ENCODE results near the gene IMPDH1.

The IMPDH1 gene

GRCh38 chr7:128374041-128374440 lies 35.7 kb downstream of the IMPDH1 start:
- Histone ChIP-seq H3K9me3 (ENCODE audit: control insufficient read depth in 2 of 2, low read length in 2 of 2) (no peaks in the 10 kb centered on the region), H3K27ac (ENCODE audit: low read depth in 2 of 2, low read length in 2 of 2) (no peak overlapping the region), H3K27me3 (ENCODE audit: control insufficient read depth in 2 of 2, insufficient read depth in 2 of 2, low read length in 2 of 2) (no peaks in the 10 kb centered on the region), H3K36me3 (ENCODE audit: control insufficient read depth in 2 of 2, insufficient read depth in 2 of 2, low read length in 2 of 2) (no peaks in the 10 kb centered on the region), H3K4me1 (ENCODE audit: control insufficient read depth in 2 of 2, insufficient read depth in 2 of 2, low read length in 2 of 2) (no peaks in the 10 kb centered on the region), H3K9ac (ENCODE audit: low read depth in 1 of 2, low read length in 2 of 2) (no peak overlapping the region), H3K4me3 (ENCODE audit: low read length in 2 of 2) (no peak overlapping the region)

- Histone ChIP-seq H3K4me1 (ENCODE audit: control insufficient read depth in 2 of 2, insufficient read depth in 2 of 2, low read length in 2 of 2) (no peaks in the 10 kb centered on the region), H3K9ac (ENCODE audit: low read depth in 1 of 2, low read length in 2 of 2) (no peak overlapping the region), H3K36me3 (ENCODE audit: control insufficient read depth in 2 of 2, insufficient read depth in 2 of 2, low read length in 2 of 2) (no peaks in the 10 kb centered on the region), H3K4me3 (ENCODE audit: low read length in 2 of 2) (no peak overlapping the region), H3K27me3 (ENCODE audit: control insufficient read depth in 2 of 2, insufficient read depth in 2 of 2, low read length in 2 of 2) (no peaks in the 10 kb centered on the region), H3K9me3 (ENCODE audit: control insufficient read depth in 2 of 2, low read length in 2 of 2) (no peaks in the 10 kb centered on the region), H3K27ac (ENCODE audit: low read depth in 2 of 2, low read length in 2 of 2) (no peak overlapping the region)
Observed at GRCh38 chr7:128373606-128374005, 36.2 kb downstream of the IMPDH1 start.

GRCh38 chr7:128370491-128370890 lies 39.3 kb downstream of the IMPDH1 start:
- H3K36me3 ChIP-seq (ENCODE audit: control insufficient read depth in 2 of 2, insufficient read depth in 2 of 2, low read length in 2 of 2), result no peaks in the 10 kb centered on the region

GRCh38 chr7:128366986-128367385 lies 42.8 kb downstream of the IMPDH1 start:
- Histone ChIP-seq H3K9me3 (ENCODE audit: control insufficient read depth in 2 of 2, low read length in 2 of 2) (no peaks in the 10 kb centered on the region), H3K4me3 (ENCODE audit: low read length in 2 of 2) (no peak overlapping the region), H3K9ac (ENCODE audit: low read depth in 1 of 2, low read length in 2 of 2) (no peak overlapping the region), H3K36me3 (ENCODE audit: control insufficient read depth in 2 of 2, insufficient read depth in 2 of 2, low read length in 2 of 2) (no peaks in the 10 kb centered on the region), H3K27me3 (ENCODE audit: control insufficient read depth in 2 of 2, insufficient read depth in 2 of 2, low read length in 2 of 2) (peaks cover 8 to 22% of the 10 kb centered on the region in 2 donors), H3K27ac (ENCODE audit: low read depth in 2 of 2, low read length in 2 of 2) (no peak overlapping the region), H3K4me1 (ENCODE audit: control insufficient read depth in 2 of 2, insufficient read depth in 2 of 2, low read length in 2 of 2) (no peaks in the 10 kb centered on the region)

More at GRCh38 chr7:128370491-128370890, 39.3 kb downstream of the IMPDH1 start:
- Histone ChIP-seq H3K4me3 (ENCODE audit: low read length in 2 of 2) (no peak overlapping the region), H3K27me3 (ENCODE audit: control insufficient read depth in 2 of 2, insufficient read depth in 2 of 2, low read length in 2 of 2) (peaks cover 0 to 2% of the 10 kb centered on the region in 2 donors), H3K27ac (ENCODE audit: low read depth in 2 of 2, low read length in 2 of 2) (no peak overlapping the region), H3K4me1 (ENCODE audit: control insufficient read depth in 2 of 2, insufficient read depth in 2 of 2, low read length in 2 of 2) (no peaks in the 10 kb centered on the region), H3K9ac (ENCODE audit: low read depth in 1 of 2, low read length in 2 of 2) (no peak overlapping the region), H3K9me3 (ENCODE audit: control insufficient read depth in 2 of 2, low read length in 2 of 2) (no peaks in the 10 kb centered on the region)

- Histone ChIP-seq H3K4me1 (ENCODE audit: control insufficient read depth in 2 of 2, insufficient read depth in 2 of 2, low read length in 2 of 2) (no peaks in the 10 kb centered on the region), H3K9me3 (ENCODE audit: control insufficient read depth in 2 of 2, low read length in 2 of 2) (no peaks in the 10 kb centered on the region), H3K27me3 (ENCODE audit: control insufficient read depth in 2 of 2, insufficient read depth in 2 of 2, low read length in 2 of 2) (peaks cover 8 to 25% of the 10 kb centered on the region in 2 donors), H3K9ac (ENCODE audit: low read depth in 1 of 2, low read length in 2 of 2) (no peak overlapping the region), H3K27ac (ENCODE audit: low read depth in 2 of 2, low read length in 2 of 2) (no peak overlapping the region), H3K36me3 (ENCODE audit: control insufficient read depth in 2 of 2, insufficient read depth in 2 of 2, low read length in 2 of 2) (no peaks in the 10 kb centered on the region), H3K4me3 (ENCODE audit: low read length in 2 of 2) (no peak overlapping the region)
Observed at GRCh38 chr7:128366300-128366699, 43.5 kb downstream of the IMPDH1 start.

GRCh38 chr7:128365432-128365831 lies 44.4 kb downstream of the IMPDH1 start:
- Histone ChIP-seq H3K36me3 (ENCODE audit: control insufficient read depth in 2 of 2, insufficient read depth in 2 of 2, low read length in 2 of 2) (no peaks in the 10 kb centered on the region), H3K9ac (ENCODE audit: low read depth in 1 of 2, low read length in 2 of 2) (no peak overlapping the region), H3K9me3 (ENCODE audit: control insufficient read depth in 2 of 2, low read length in 2 of 2) (no peaks in the 10 kb centered on the region), H3K27me3 (ENCODE audit: control insufficient read depth in 2 of 2, insufficient read depth in 2 of 2, low read length in 2 of 2) (peaks cover 12 to 25% of the 10 kb centered on the region in 2 donors), H3K4me1 (ENCODE audit: control insufficient read depth in 2 of 2, insufficient read depth in 2 of 2, low read length in 2 of 2) (peaks cover 6 to 7% of the 10 kb centered on the region in 2 donors), H3K4me3 (ENCODE audit: low read length in 2 of 2) (no peak overlapping the region), H3K27ac (ENCODE audit: low read depth in 2 of 2, low read length in 2 of 2) (no peak overlapping the region)

GRCh38 chr7:128364166-128364870 lies 45.5 kb downstream of the IMPDH1 start:
- H3K9ac ChIP-seq (ENCODE audit: low read depth in 1 of 2, low read length in 2 of 2), result no peak overlapping the region

GRCh38 chr7:128363261-128363721 lies 46.5 kb downstream of the IMPDH1 start:
- no peak overlapping the region for H3K9ac ChIP-seq (ENCODE audit: low read depth in 1 of 2, low read length in 2 of 2)
- no peak overlapping the region for H3K4me3 ChIP-seq (ENCODE audit: low read length in 2 of 2)
- H3K4me1 ChIP-seq (ENCODE audit: control insufficient read depth in 2 of 2, insufficient read depth in 2 of 2, low read length in 2 of 2), result peaks cover 6 to 7% of the 10 kb centered on the region in 2 donors
- H3K27ac ChIP-seq (ENCODE audit: low read depth in 2 of 2, low read length in 2 of 2), result no peak overlapping the region
- H3K36me3 ChIP-seq (ENCODE audit: control insufficient read depth in 2 of 2, insufficient read depth in 2 of 2, low read length in 2 of 2), result no peaks in the 10 kb centered on the region
- H3K9me3 ChIP-seq (ENCODE audit: control insufficient read depth in 2 of 2, low read length in 2 of 2), result no peaks in the 10 kb centered on the region
- peaks cover 18 to 31% of the 10 kb centered on the region in 2 donors for H3K27me3 ChIP-seq (ENCODE audit: control insufficient read depth in 2 of 2, insufficient read depth in 2 of 2, low read length in 2 of 2)

More at GRCh38 chr7:128364166-128364870, 45.5 kb downstream of the IMPDH1 start:
- H3K36me3 ChIP-seq (ENCODE audit: control insufficient read depth in 2 of 2, insufficient read depth in 2 of 2, low read length in 2 of 2), result no peaks in the 10 kb centered on the region
- H3K4me3 ChIP-seq (ENCODE audit: low read length in 2 of 2), result no peak overlapping the region
- H3K4me1 ChIP-seq (ENCODE audit: control insufficient read depth in 2 of 2, insufficient read depth in 2 of 2, low read length in 2 of 2), result peaks cover 6 to 7% of the 10 kb centered on the region in 2 donors
- no peaks in the 10 kb centered on the region for H3K9me3 ChIP-seq (ENCODE audit: control insufficient read depth in 2 of 2, low read length in 2 of 2)
- peaks cover 18 to 31% of the 10 kb centered on the region in 2 donors for H3K27me3 ChIP-seq (ENCODE audit: control insufficient read depth in 2 of 2, insufficient read depth in 2 of 2, low read length in 2 of 2)
- no peak overlapping the region for H3K27ac ChIP-seq (ENCODE audit: low read depth in 2 of 2, low read length in 2 of 2)

GRCh38 chr7:128362670-128363069 lies 47.1 kb downstream of the IMPDH1 start:
- H3K9me3 ChIP-seq (ENCODE audit: control insufficient read depth in 2 of 2, low read length in 2 of 2), result no peaks in the 10 kb centered on the region
- no peak overlapping the region for H3K9ac ChIP-seq (ENCODE audit: low read depth in 1 of 2, low read length in 2 of 2)
- peaks cover 6 to 7% of the 10 kb centered on the region in 2 donors for H3K4me1 ChIP-seq (ENCODE audit: control insufficient read depth in 2 of 2, insufficient read depth in 2 of 2, low read length in 2 of 2)
- no peak overlapping the region for H3K4me3 ChIP-seq (ENCODE audit: low read length in 2 of 2)
- H3K36me3 ChIP-seq (ENCODE audit: control insufficient read depth in 2 of 2, insufficient read depth in 2 of 2, low read length in 2 of 2), result no peaks in the 10 kb centered on the region
- peaks cover 18 to 34% of the 10 kb centered on the region in 2 donors for H3K27me3 ChIP-seq (ENCODE audit: control insufficient read depth in 2 of 2, insufficient read depth in 2 of 2, low read length in 2 of 2)
- H3K27ac ChIP-seq (ENCODE audit: low read depth in 2 of 2, low read length in 2 of 2), result no peak overlapping the region

GRCh38 chr7:128361411-128362379 lies 48.1 kb downstream of the IMPDH1 start, which contains the start of gene PRRT4:
Gene PRRT4, minus strand, starts transcription at chr7:128361690.
- Histone ChIP-seq H3K4me3 (ENCODE audit: low read length in 2 of 2) (peak within 1 kb of the TSS; percentile 60), H3K9me3 (ENCODE audit: control insufficient read depth in 2 of 2, low read length in 2 of 2) (no peaks in the 10 kb centered on the region), H3K4me1 (ENCODE audit: control insufficient read depth in 2 of 2, insufficient read depth in 2 of 2, low read length in 2 of 2) (peaks cover 6 to 7% of the 10 kb centered on the region in 2 donors), H3K9ac (ENCODE audit: low read depth in 1 of 2, low read length in 2 of 2) (no peak within 1 kb of the TSS), H3K36me3 (ENCODE audit: control insufficient read depth in 2 of 2, insufficient read depth in 2 of 2, low read length in 2 of 2) (no peaks in the 10 kb centered on the region), H3K27me3 (ENCODE audit: control insufficient read depth in 2 of 2, insufficient read depth in 2 of 2, low read length in 2 of 2) (peaks cover 18 to 32% of the 10 kb centered on the region in 2 donors), H3K27ac (ENCODE audit: low read depth in 2 of 2, low read length in 2 of 2) (no peak within 1 kb of the TSS)

All from mucosa of rectum (tissue), 2 donors.